HepG2 (cell line): Measurements from ENCODE around the gene NOX3. TPM values are rescaled to one million over a fixed set of nuclear protein-coding genes. Genes with fewer than 3 reads are reported as not detected.

Source experiments
- DBP ChIP-seq: sonication (generic); formaldehyde crosslinking; IDR thresholded peaks from 2 replicates; pipeline ENCODE4 v1.4.0; 2020; ENCODE audit warnings: missing genetic modification reagents; ENCODE audit errors: not compliant biosample characterization
- E2F2 ChIP-seq: sonication (generic); formaldehyde crosslinking; IDR thresholded peaks from 2 replicates; pipeline ENCODE4 v1.4.0; 2020; ENCODE audit warnings: missing genetic modification reagents, borderline replicate concordance
- ETV5 ChIP-seq: IDR thresholded peaks from 2 replicates; pipeline ENCODE4 v1.6.1; 2018; ENCODE audit warnings: missing biosample characterization, missing genetic modification reagents, inconsistent platforms, borderline replicate concordance
- U2AF1 ChIP-seq: fragments of 200-400 bp; formaldehyde crosslinking; optimal IDR thresholded peaks from 2 replicates; pipeline ENCODE3; 2017; ENCODE audit warnings: mild to moderate bottlenecking, low read depth, low read length
- ZBTB40 ChIP-seq, 2 experiments: fragments of 450-650 bp in 1 of 2; sonication (generic) in 1 of 2; formaldehyde crosslinking in 1 of 2; IDR thresholded peaks; 2 replicates each; pipeline versions ENCODE4 v1.6.1 to v1.8.0; 2016 to 2022; ENCODE audit warnings: antibody characterized with exemption in 1 of 2, mild to moderate bottlenecking in 1 of 2, missing genetic modification reagents in 1 of 2
- ZBTB42 ChIP-seq: sonication (generic); formaldehyde crosslinking; IDR thresholded peaks from 2 replicates; pipeline ENCODE4 v1.5.0; 2020; ENCODE audit warnings: mild to moderate bottlenecking, missing genetic modification reagents
- ZBTB44 ChIP-seq: sonication (generic); formaldehyde crosslinking; IDR thresholded peaks from 2 replicates; pipeline ENCODE4 v1.4.0; 2020; ENCODE audit warnings: missing genetic modification reagents
- ZNF512 ChIP-seq: sonication (generic); formaldehyde crosslinking; IDR thresholded peaks from 2 replicates; pipeline ENCODE4 v1.4.0; 2020; ENCODE audit warnings: mild to moderate bottlenecking, missing genetic modification reagents
- ZNF530 ChIP-seq: sonication (generic); formaldehyde crosslinking; IDR thresholded peaks from 2 replicates; pipeline ENCODE4 v1.5.0; 2020; ENCODE audit warnings: low read depth, mild to moderate bottlenecking, missing genetic modification reagents
- ZNF879 ChIP-seq: sonication (generic); formaldehyde crosslinking; IDR thresholded peaks from 2 replicates; pipeline ENCODE4 v1.8.1; 2023; ENCODE audit warnings: missing genetic modification reagents
- ZSCAN5A ChIP-seq: sonication (generic); formaldehyde crosslinking; IDR thresholded peaks from 2 replicates; pipeline ENCODE4 v1.8.0; 2022; ENCODE audit warnings: mild to moderate bottlenecking, missing genetic modification reagents, borderline replicate concordance
- polyA plus RNA-seq, 8 experiments: library from polyadenylated mRNA; depleted of rRNA in 3 of 8; stranded (reverse) in 7 of 8; unstranded in 1 of 8; fragments of >200 nt; fragmentation: Illumina TruSeq in 4 of 8; extraction: Trizol in 4 of 8; gene quantifications; 2 replicates each; pipeline versions ENCODE4 v1.2.1 to v1.2.3, GENCODE V29; 2011 to 2016; ENCODE audit warnings: low read depth in 4 of 8, missing spikeins in 1 of 8, mixed read lengths in 1 of 8; ENCODE audit not compliant: insufficient read depth in 1 of 8
- total RNA-seq, 5 experiments: library from RNA; depleted of rRNA; stranded (reverse); fragments of >200 nt; fragmentation: Illumina TruSeq; extraction: Trizol; gene quantifications; 2 replicates each; pipeline ENCODE4 v1.2.3, GENCODE V29; 2016; ENCODE audit warnings: low read depth in 1 of 5

The NOX3 gene
- total and polyA plus RNA-seq, 2 of the 13 experiments (the other 11 are each of a cell fraction or from before 2014, with no cell fraction given), result 0.09 to 0.18 TPM

GRCh38 chr6:155486721-155487294 is 31.2 kb upstream of the NOX3 start (continued):
- no peak for TF ChIP-seq ZBTB40 (IDR thresholded peaks at IDR 0.05)
- no peak; the same call in 1 of the 2 replicates for TF ChIP-seq ZBTB40 (CRISPR knock-in tag; IDR thresholded peaks at IDR 0.05)
- peak; percentile 77 for TF ChIP-seq DBP (CRISPR knock-in tag)
- no peak for TF ChIP-seq E2F2
- TF ChIP-seq ZNF879 (CRISPR knock-in tag), result no peak
- peak; percentile 96 for TF ChIP-seq ETV5 (CRISPR knock-in tag)
- no peak for TF ChIP-seq U2AF1
- no peak for TF ChIP-seq ZNF530 (CRISPR knock-in tag)
- no peak for TF ChIP-seq ZBTB44 (CRISPR knock-in tag)
- peak; percentile 87; the same call in 1 of the 2 replicates for TF ChIP-seq ZSCAN5A
- TF ChIP-seq ZNF512 (CRISPR knock-in tag), result no peak
- TF ChIP-seq ZBTB42 (CRISPR knock-in tag), result no peak
